ENCODE measurements around the gene UBAC1.

Gene UBAC1

DNA sequence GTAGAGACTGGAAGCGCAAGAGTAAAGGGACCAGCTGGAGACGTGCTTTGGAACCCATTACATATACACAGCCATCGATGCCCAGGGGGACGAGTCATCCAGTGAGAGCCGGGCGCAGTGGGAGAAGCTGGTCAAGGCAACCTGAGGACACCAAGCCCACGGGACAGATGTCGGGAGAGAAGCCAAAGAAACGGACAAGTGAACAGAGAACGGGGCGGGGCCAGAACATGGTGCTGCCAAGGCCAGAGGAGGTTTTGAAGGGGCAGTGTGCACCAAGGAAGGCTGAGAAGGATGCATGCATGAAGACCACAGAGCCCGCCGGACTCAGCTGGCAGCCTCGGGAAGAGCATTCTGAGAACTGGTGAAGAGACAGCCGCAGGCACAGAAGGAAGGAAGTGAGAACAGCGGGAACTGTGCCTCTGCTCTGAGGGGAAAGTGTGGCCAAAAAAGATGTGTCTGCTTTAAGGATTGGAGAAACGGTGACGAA, 74.1 kb downstream of the UBAC1 start:
- Histone ChIP-seq H3K27me3 (ENCODE audit: control insufficient read depth, insufficient read depth, low read length) (no peaks in the 10 kb centered on the region), H3K4me1 (ENCODE audit: control insufficient read depth, low read depth, low read length) (peaks cover 43% of the 10 kb centered on the region), H3K36me3 (ENCODE audit: control insufficient read depth, low read depth, low read length) (no peaks in the 10 kb centered on the region), H3K27ac (ENCODE audit: low read length) (no peak overlapping the region), H3K9me3 (ENCODE audit: control insufficient read depth, low read depth, low read length) (no peaks in the 10 kb centered on the region), H3K9ac (ENCODE audit: low read length) (no peak overlapping the region), H3K4me3 (ENCODE audit: low read length) (no peak overlapping the region)

DNA sequence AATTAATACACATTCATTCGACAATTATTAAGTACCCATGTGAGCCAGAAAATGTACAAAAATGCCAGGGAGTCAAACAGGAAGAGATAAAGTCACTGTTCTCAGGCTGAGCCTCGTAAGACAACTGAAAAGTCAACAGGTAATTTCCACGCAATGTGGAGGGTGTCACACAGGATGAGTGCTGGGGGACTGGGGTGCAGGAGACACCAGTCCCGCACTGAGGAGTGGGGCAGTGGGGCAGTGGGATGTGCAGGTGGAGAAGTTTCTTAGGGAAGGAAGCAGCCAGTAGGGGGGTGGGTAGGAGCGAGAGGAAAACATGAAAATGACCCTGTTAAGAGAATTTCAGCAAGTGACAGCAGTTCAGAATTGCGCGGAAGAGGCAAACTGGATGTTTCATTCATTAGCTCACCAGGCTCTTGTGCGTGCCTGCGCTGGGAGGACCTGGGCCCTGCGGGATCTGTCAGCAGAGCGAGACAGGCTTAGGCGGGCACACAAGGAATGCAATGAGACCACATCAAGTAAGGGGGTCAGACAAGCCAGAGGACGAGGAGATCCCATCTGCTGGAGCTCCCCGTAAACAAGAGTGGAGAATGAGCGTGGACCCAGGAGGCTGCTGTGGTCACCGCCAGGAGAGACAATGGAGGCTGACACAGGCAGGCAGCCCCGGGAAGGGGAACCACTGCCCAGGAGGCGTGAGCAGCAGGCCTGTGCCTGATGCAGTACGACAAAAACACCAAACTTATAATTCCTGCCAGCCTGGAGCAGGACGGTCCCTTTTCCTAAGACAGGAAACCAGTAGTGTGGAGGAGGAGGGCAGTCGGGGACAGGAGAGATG, 74.8 kb downstream of the UBAC1 start:
- Histone ChIP-seq H3K36me3 (ENCODE audit: control insufficient read depth, low read depth, low read length) (peaks cover 6% of the 10 kb centered on the region), H3K9ac (ENCODE audit: low read length) (no peak overlapping the region), H3K4me1 (ENCODE audit: control insufficient read depth, low read depth, low read length) (peaks cover 42% of the 10 kb centered on the region), H3K4me3 (ENCODE audit: low read length) (no peak overlapping the region), H3K9me3 (ENCODE audit: control insufficient read depth, low read depth, low read length) (no peaks in the 10 kb centered on the region), H3K27me3 (ENCODE audit: control insufficient read depth, insufficient read depth, low read length) (no peaks in the 10 kb centered on the region), H3K27ac (ENCODE audit: low read length) (no peak overlapping the region)

DNA sequence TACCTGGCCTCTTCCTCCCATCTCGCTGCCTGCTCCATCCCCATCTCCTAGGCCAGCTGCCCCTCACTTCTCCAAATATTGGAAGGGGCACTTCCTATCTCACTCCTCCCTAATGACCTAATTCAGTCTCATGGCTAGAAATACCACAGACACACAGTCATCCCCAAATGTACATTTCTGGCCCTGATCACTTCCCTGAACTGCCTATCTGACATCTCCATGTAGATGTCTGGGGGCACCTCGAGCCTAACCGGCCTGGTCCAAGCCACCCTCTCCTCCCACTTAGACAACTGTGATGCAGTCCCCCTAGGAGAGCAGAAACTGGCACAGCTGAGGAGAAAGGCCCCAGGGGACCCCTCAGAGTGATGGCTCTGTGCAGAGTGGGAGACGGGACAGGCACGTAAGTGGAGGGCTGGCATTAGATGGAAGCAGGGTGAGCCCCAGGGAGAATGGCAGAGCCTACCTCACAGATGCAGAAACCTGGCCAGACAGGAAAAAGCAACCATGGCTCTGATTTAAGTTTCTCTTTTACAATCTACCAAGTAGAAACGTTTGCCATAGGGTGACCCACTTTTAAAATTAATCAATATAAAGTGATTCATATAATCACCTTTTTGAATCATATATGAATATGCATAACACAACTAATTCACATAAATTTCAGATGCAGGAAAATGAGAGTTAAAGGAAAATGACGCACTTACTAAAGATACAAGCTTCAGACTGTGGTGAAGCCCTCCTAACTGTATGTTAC, 75.9 kb downstream of the UBAC1 start:
- H3K4me3 ChIP-seq (ENCODE audit: low read length), result no peak overlapping the region
- no peak overlapping the region for H3K27ac ChIP-seq (ENCODE audit: low read length)
- H3K4me1 ChIP-seq (ENCODE audit: control insufficient read depth, low read depth, low read length), result peaks cover 33% of the 10 kb centered on the region
- H3K9ac ChIP-seq (ENCODE audit: low read length), result no peak overlapping the region
- peaks cover 8% of the 10 kb centered on the region for H3K36me3 ChIP-seq (ENCODE audit: control insufficient read depth, low read depth, low read length)
- H3K9me3 ChIP-seq (ENCODE audit: control insufficient read depth, low read depth, low read length), result no peaks in the 10 kb centered on the region
- no peaks in the 10 kb centered on the region for H3K27me3 ChIP-seq (ENCODE audit: control insufficient read depth, insufficient read depth, low read length)

DNA sequence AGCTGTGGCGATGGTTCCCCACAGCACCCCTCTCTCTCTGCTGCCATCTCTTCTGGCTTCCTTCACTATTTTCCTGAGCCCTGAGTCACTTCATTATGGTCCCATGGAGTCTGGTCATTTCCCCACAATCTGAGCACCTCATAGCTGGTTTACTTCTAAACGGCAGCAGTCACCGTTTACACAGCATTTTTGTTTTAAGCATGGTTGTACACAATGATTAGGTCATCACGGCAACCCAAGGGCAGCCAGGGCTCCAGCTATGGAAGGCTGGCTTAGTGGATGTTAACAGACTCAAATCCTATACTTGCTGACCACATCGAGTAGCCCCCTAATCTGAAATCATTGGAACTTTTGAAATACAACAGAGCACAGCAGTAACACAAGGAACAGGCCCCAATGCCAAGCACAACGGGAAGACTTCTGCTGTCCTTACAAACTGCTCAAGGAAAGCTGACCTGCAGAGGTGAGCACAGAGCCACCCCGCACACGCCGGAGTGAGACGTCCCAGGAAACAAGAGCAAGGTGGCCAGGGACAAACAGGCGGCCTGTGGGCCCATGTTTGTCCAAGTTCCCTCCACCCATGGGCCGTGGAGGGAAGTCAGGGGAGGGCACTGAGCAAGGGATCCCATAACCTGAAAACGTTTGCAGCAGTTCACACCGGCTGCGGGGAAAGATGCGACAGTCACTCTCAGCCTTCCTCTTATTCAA, 76.7 kb downstream of the UBAC1 start:
- H3K36me3 ChIP-seq (ENCODE audit: control insufficient read depth, low read depth, low read length), result peaks cover 8% of the 10 kb centered on the region
- H3K9ac ChIP-seq (ENCODE audit: low read length), result no peak overlapping the region
- H3K27ac ChIP-seq (ENCODE audit: low read length), result no peak overlapping the region
- no peak overlapping the region for H3K4me3 ChIP-seq (ENCODE audit: low read length)
- H3K27me3 ChIP-seq (ENCODE audit: control insufficient read depth, insufficient read depth, low read length), result no peaks in the 10 kb centered on the region
- H3K4me1 ChIP-seq (ENCODE audit: control insufficient read depth, low read depth, low read length), result peaks cover 33% of the 10 kb centered on the region
- H3K9me3 ChIP-seq (ENCODE audit: control insufficient read depth, low read depth, low read length), result no peaks in the 10 kb centered on the region

DNA sequence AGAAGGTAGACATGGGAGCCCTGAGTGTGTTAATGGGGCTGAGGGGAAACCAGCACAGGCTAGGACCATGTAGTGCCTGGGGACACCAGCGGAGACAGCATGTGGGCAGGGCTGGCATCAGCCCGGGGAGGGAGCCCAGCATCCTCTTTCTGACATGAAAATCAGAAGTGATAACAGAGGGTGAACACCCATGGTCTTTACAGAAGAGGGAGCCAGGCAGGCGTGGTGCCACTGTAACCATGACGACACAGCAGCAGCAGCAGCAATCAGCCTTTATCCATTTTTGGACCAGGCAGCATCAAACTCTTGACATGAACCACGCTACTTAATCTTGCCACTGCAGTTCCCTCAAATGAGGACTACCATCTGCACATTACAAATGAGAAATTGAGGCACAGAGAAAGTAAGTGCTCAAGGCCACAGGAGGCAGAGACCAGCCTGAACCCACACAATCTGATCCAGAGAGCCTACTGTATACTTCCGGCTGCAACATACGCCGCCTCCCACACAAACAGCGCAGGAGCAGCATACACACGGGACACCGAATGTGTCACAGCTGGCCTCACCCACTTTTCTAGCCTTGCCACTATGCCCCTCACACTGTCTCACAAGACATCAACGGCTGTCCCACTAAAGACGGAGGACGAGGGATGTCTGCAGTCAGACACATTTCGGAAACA, 77.6 kb downstream of the UBAC1 start:
- H3K27ac ChIP-seq (ENCODE audit: low read length), result no peak overlapping the region
- H3K36me3 ChIP-seq (ENCODE audit: control insufficient read depth, low read depth, low read length), result peaks cover 8% of the 10 kb centered on the region
- H3K9ac ChIP-seq (ENCODE audit: low read length), result no peak overlapping the region
- peaks cover 32% of the 10 kb centered on the region for H3K4me1 ChIP-seq (ENCODE audit: control insufficient read depth, low read depth, low read length)
- H3K27me3 ChIP-seq (ENCODE audit: control insufficient read depth, insufficient read depth, low read length), result no peaks in the 10 kb centered on the region
- H3K9me3 ChIP-seq (ENCODE audit: control insufficient read depth, low read depth, low read length), result no peaks in the 10 kb centered on the region
- no peak overlapping the region for H3K4me3 ChIP-seq (ENCODE audit: low read length)
